OCI-LY1 (cell line): ENCODE measurements around the gene INSRR.

Experiments
- CTCF ChIP-seq: fragments of 200-600 bp; sonication (generic), shearing (Covaris generic); IDR thresholded peaks from 2 replicates; pipeline ENCODE4 v1.5.1; 2017; ENCODE audit warnings: mild to moderate bottlenecking, antibody characterized with exemption, low read length, moderate library complexity, mixed read lengths
- EZH2 ChIP-seq: fragments of 200-600 bp; sonication (generic), shearing (Covaris generic); IDR thresholded peaks from 2 replicates; pipeline ENCODE4 v1.8.0; 2017; ENCODE audit warnings: borderline replicate concordance, mixed run types, mild to moderate bottlenecking, antibody characterized with exemption, low read length, moderate library complexity, mixed read lengths

- TF ChIP-seq CTCF (no peak), EZH2 (no peak)
Observed at GRCh38 chr1:156833603-156834002, 25.3 kb downstream of the INSRR start.
